ENCODE results near the gene DENND1B. TPM values are rescaled to one million over a fixed set of nuclear protein-coding genes. Genes with fewer than 3 reads are reported as not detected.

The DENND1B gene
- total RNA-seq, 3 donors from 2014 or later: 10.1 to 54.7 (median 29.8) TPM

- DNase-seq (ENCODE audit: low spot score in 2 of 2): no peak
- Histone ChIP-seq H3K27ac (no peak overlapping the region), H3K4me1 (no peaks in the 10 kb centered on the region), H3K4me3 (no peak overlapping the region), H3K9me3 (no peaks in the 10 kb centered on the region), H3K36me3 (no peaks in the 10 kb centered on the region), H3K27me3 (no peaks in the 10 kb centered on the region)
- intact Hi-C loops (cut with DNase I; ENCODE audit: low total_unique reads): loop anchor here (10.0 kb wide), 1 partner anchor 1059 kb away; no protein-coding TSS in a partner anchor
- no peak for TF ChIP-seq POLR2A (IDR thresholded peaks at IDR 0.05)
- TF ChIP-seq CTCF (IDR thresholded peaks at IDR 0.05): no peak
- TF ChIP-seq POLR2AphosphoS5 (IDR thresholded peaks at IDR 0.05): no peak
These were observed 31.7 kb downstream of the DENND1B start for GRCh38 chr1:197743578-197743977.

GRCh38 chr1:197740992-197741391 lies 34.3 kb downstream of the DENND1B start:
- Histone ChIP-seq H3K36me3 (no peaks in the 10 kb centered on the region), H3K27ac (no peak overlapping the region), H3K27me3 (no peaks in the 10 kb centered on the region), H3K4me3 (no peak overlapping the region), H3K9me3 (no peaks in the 10 kb centered on the region), H3K4me1 (no peaks in the 10 kb centered on the region)
- TF ChIP-seq POLR2AphosphoS5 (IDR thresholded peaks at IDR 0.05): no peak
- no peak for TF ChIP-seq CTCF (IDR thresholded peaks at IDR 0.05)
- no peak for TF ChIP-seq POLR2A (IDR thresholded peaks at IDR 0.05)
- intact Hi-C loops (cut with DNase I; ENCODE audit: low total_unique reads): loop anchor here (10.0 kb wide), 1 partner anchor 1056 kb away; no protein-coding TSS in a partner anchor
- DNase-seq (ENCODE audit: low spot score in 2 of 2): no peak

DNA sequence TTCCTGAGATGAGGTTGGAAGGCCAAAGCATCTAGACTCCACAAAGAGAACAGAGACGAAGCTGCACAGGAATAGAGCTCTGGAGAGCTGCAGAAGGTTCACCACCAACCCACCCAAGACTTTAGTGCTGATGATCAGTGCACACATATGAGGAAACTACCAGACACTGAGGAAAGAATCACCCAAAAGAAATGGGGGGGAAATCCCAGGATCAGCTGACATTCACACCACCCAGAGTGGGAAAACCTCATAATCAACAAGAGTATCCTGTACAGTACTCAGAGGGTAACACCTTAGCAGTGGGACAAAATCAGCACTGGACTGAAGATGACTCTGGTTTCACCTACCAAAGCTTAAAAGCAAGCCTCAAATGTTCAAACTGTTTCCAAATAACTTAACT lies 36.4 kb downstream of the DENND1B start:
- Histone ChIP-seq H3K4me1 (no peaks in the 10 kb centered on the region), H3K36me3 (no peaks in the 10 kb centered on the region), H3K9me3 (no peaks in the 10 kb centered on the region), H3K27me3 (no peaks in the 10 kb centered on the region), H3K27ac (no peak overlapping the region), H3K4me3 (no peak overlapping the region)
- DNase-seq (ENCODE audit: low spot score in 2 of 2): no peak
- no peak for TF ChIP-seq POLR2AphosphoS5 (IDR thresholded peaks at IDR 0.05)
- no peak for TF ChIP-seq CTCF (IDR thresholded peaks at IDR 0.05)
- TF ChIP-seq POLR2A (IDR thresholded peaks at IDR 0.05): no peak
- intact Hi-C loops (cut with DNase I; ENCODE audit: low total_unique reads): no loop called here

- H3K9me3 ChIP-seq: no peaks in the 10 kb centered on the region
- no peaks in the 10 kb centered on the region for H3K27me3 ChIP-seq
- no peaks in the 10 kb centered on the region for H3K36me3 ChIP-seq
- intact Hi-C loops (cut with DNase I; ENCODE audit: low total_unique reads): no loop called here
- no peak overlapping the region for H3K4me3 ChIP-seq
- no peak for TF ChIP-seq POLR2A (IDR thresholded peaks at IDR 0.05)
- TF ChIP-seq POLR2AphosphoS5 (IDR thresholded peaks at IDR 0.05): no peak
- TF ChIP-seq CTCF (IDR thresholded peaks at IDR 0.05): no peak
- H3K4me1 ChIP-seq: no peaks in the 10 kb centered on the region
- DNase-seq (ENCODE audit: low spot score in 2 of 2): no peak
- H3K27ac ChIP-seq: no peak overlapping the region
These were observed 37.4 kb downstream of the DENND1B start for GRCh38 chr1:197737916-197738315.

DNA sequence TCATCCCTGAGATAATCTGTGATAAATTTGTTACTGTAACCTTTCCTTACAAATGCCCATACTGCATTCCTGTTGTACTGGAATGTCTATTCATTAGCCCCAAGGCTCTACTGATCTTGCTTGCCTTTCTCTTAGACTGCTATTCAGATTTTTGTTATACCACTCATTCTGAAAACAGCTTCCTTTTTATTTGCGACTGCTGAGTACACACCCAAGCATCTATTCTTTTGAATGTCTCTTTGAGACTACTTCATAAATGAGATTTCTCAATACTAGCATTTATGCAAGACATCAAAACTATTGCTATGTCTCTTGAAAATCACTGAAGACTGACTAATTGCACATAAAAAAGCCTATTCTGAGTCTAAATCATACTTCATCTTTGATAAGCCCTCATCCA lies 38.6 kb downstream of the DENND1B start:
- H3K4me1 ChIP-seq: no peaks in the 10 kb centered on the region
- no peak overlapping the region for H3K27ac ChIP-seq
- H3K36me3 ChIP-seq: no peaks in the 10 kb centered on the region
- intact Hi-C loops (cut with DNase I; ENCODE audit: low total_unique reads): no loop called here
- no peak overlapping the region for H3K4me3 ChIP-seq
- no peaks in the 10 kb centered on the region for H3K9me3 ChIP-seq
- no peaks in the 10 kb centered on the region for H3K27me3 ChIP-seq
- TF ChIP-seq CTCF (IDR thresholded peaks at IDR 0.05) (no peak), POLR2AphosphoS5 (IDR thresholded peaks at IDR 0.05) (no peak), POLR2A (IDR thresholded peaks at IDR 0.05) (no peak)
- DNase-seq (ENCODE audit: low spot score in 2 of 2): no peak

Measured in breast epithelium (tissue), 4 donors.